GM23338 (cell line): ENCODE results near the gene STX16. TPM values are rescaled to one million over a fixed set of nuclear protein-coding genes. Genes with fewer than 3 reads are reported as not detected.

ENCODE experiments used
- ATAC-seq: fragments of 200-7000 bp; cut with Tn5 transposase; 3 replicates; pipeline ENCODE4 v1.9.1; 2020
- DNase-seq: peaks from one replicate; pipeline ENCODE4 v3.0.0-alpha.2; 2015; ENCODE audit warnings: low spot score
- H2AFZ ChIP-seq: fragments of 200-600 bp; sonication (generic); 2 replicates; pipeline ENCODE4 v1.8.0; 2016; ENCODE audit warnings: antibody characterized with exemption, mild to moderate bottlenecking, moderate library complexity
- H3F3A ChIP-seq: fragments of 200-600 bp; sonication (generic); replicated peaks from 2 replicates; pipeline ENCODE4 v1.8.0; 2017; ENCODE audit warnings: antibody characterized with exemption, mixed run types, low read depth
- H3K27ac ChIP-seq: fragments of 200-600 bp; sonication (generic); 2 replicates; pipeline ENCODE4 v1.6.1; 2016; ENCODE audit warnings: low read depth
- H3K27me3 ChIP-seq: fragments of 200-600 bp; sonication (generic); 2 replicates; pipeline ENCODE4 v1.8.0; 2016; ENCODE audit warnings: mild to moderate bottlenecking, mixed run types, moderate library complexity; ENCODE audit not compliant: insufficient read depth
- H3K36me3 ChIP-seq: fragments of 200-600 bp; sonication (generic); 2 replicates; pipeline ENCODE4 v1.8.0; 2016; ENCODE audit warnings: mild to moderate bottlenecking; ENCODE audit not compliant: insufficient read depth
- H3K4me1 ChIP-seq: fragments of 200-600 bp; sonication (generic); 2 replicates; pipeline ENCODE4 v1.8.0; 2016; ENCODE audit warnings: mild to moderate bottlenecking, moderate library complexity; ENCODE audit not compliant: insufficient read depth
- H3K4me2 ChIP-seq: fragments of 200-600 bp; sonication (generic); 2 replicates; pipeline ENCODE4 v1.7.1; 2017; ENCODE audit warnings: mixed run types
- H3K4me3 ChIP-seq: fragments of 200-600 bp; sonication (generic); 2 replicates; pipeline ENCODE4 v1.6.1; 2016; ENCODE audit warnings: mixed run types
- H3K79me2 ChIP-seq: fragments of 200-600 bp; sonication (generic); replicated peaks from 2 replicates; pipeline ENCODE4 v1.8.0; 2017; ENCODE audit warnings: mild to moderate bottlenecking; ENCODE audit not compliant: insufficient read depth
- H3K9me2 ChIP-seq: fragments of 200-600 bp; sonication (generic); 2 replicates; pipeline ENCODE4 v1.8.0; 2017; ENCODE audit not compliant: insufficient read depth
- H4K20me1 ChIP-seq: fragments of 200-600 bp; sonication (generic); replicated peaks from 2 replicates; pipeline ENCODE4 v1.8.0; 2017; ENCODE audit warnings: mild to moderate bottlenecking; ENCODE audit not compliant: insufficient read depth
- H3K27ac Mint-ChIP-seq: 2 replicates; pipeline ENCODE4 v1.8.0; 2020; ENCODE audit warnings: inconsistent platforms, mild to moderate bottlenecking, moderate library complexity, mixed read lengths
- H3K27me3 Mint-ChIP-seq: 3 replicates; pipeline ENCODE4 v1.8.0; 2022; ENCODE audit warnings: low read depth, mild to moderate bottlenecking, moderate library complexity, mixed read lengths, inconsistent platforms; ENCODE audit not compliant: insufficient read depth, poor library complexity
- H3K36me3 Mint-ChIP-seq: 3 replicates; pipeline ENCODE4 v1.8.0; 2021; ENCODE audit warnings: low read depth, mild to moderate bottlenecking, inconsistent platforms, moderate library complexity, mixed read lengths
- H3K4me1 Mint-ChIP-seq: 3 replicates; pipeline ENCODE4 v1.8.0; 2020; ENCODE audit warnings: mild to moderate bottlenecking, inconsistent platforms, mixed read lengths
- H3K4me3 Mint-ChIP-seq: 3 replicates; pipeline ENCODE4 v1.8.0; 2021; ENCODE audit warnings: moderate library complexity, mild to moderate bottlenecking, inconsistent platforms, mixed read lengths
- H3K9me3 Mint-ChIP-seq: 3 replicates; pipeline ENCODE4 v1.8.0; 2020; ENCODE audit warnings: moderate library complexity, mild to moderate bottlenecking, inconsistent platforms, mixed read lengths
- CREB1 ChIP-seq: fragments of 250-450 bp; sonication (Bioruptor Pico); IDR thresholded peaks from 2 replicates; pipeline ENCODE4 v1.5.0; 2020; ENCODE audit warnings: low read depth, mild to moderate bottlenecking, moderate library complexity
- EZH2 ChIP-seq: fragments of 200-600 bp; sonication (generic); IDR thresholded peaks from one replicate; pipeline ENCODE4 v1.8.0; 2017; ENCODE audit warnings: antibody characterized with exemption, mild to moderate bottlenecking, low read depth; ENCODE audit not compliant: unreplicated experiment
- EZH2phosphoT487 ChIP-seq: fragments of 200-600 bp; sonication (generic); IDR thresholded peaks from one replicate; pipeline ENCODE4 v1.8.1; 2018; ENCODE audit warnings: antibody characterized with exemption; ENCODE audit not compliant: unreplicated experiment
- JUNB ChIP-seq: IDR thresholded peaks from one replicate; pipeline ENCODE4 v1.6.1; 2016; ENCODE audit warnings: antibody characterized with exemption; ENCODE audit not compliant: unreplicated experiment
- NANOG ChIP-seq: IDR thresholded peaks from 2 replicates; pipeline ENCODE4 v1.6.1; 2016; ENCODE audit warnings: antibody characterized with exemption, borderline replicate concordance
- POLR2AphosphoS5 ChIP-seq: IDR thresholded peaks from 2 replicates; pipeline ENCODE4 v1.6.1; 2016; ENCODE audit warnings: antibody characterized with exemption, low read depth
- STAT1 ChIP-seq: IDR thresholded peaks from one replicate; pipeline ENCODE4 v1.6.1; 2016; ENCODE audit warnings: antibody characterized with exemption; ENCODE audit not compliant: unreplicated experiment
- ZNF114 ChIP-seq: fragments of 250-450 bp; sonication (Bioruptor Pico); IDR thresholded peaks from 2 replicates; pipeline ENCODE4 v1.5.0; 2020; ENCODE audit warnings: mild to moderate bottlenecking, moderate library complexity
- ZNF331 ChIP-seq: fragments of 250-450 bp; sonication (Bioruptor Pico); IDR thresholded peaks from 2 replicates; pipeline ENCODE4 v1.5.0; 2020; ENCODE audit warnings: low read depth, mild to moderate bottlenecking, moderate library complexity
- polyA plus RNA-seq: library from polyadenylated mRNA; unstranded; fragments of >200 nt; fragmentation: Nextera tagmentation; extraction: Ambion mirVana; gene quantifications from 2 replicates; pipeline ENCODE4 v1.2.1, GENCODE V29; 2016
- total RNA-seq: library from RNA; depleted of rRNA; stranded (reverse); fragments of >200 nt; shearing (Covaris generic); gene quantifications from 2 replicates; pipeline ENCODE4 v1.2.3, GENCODE V29; 2014
- TF ChIP-seq, protein P1 (sequence below): IDR thresholded peaks from one replicate; pipeline ENCODE4 v1.6.1; 2018; ENCODE audit warnings: antibody characterized with exemption; ENCODE audit not compliant: unreplicated experiment
- TF ChIP-seq, protein P2 (sequence below): IDR thresholded peaks from 2 replicates; pipeline ENCODE4 v1.6.1; 2016; ENCODE audit warnings: antibody characterized with exemption
- TF ChIP-seq, protein P3 (sequence below), 2 experiments: fragments of 200-600 bp in 1 of 2; sonication (generic) in 1 of 2; conservative IDR thresholded peaks; 2 replicates each; pipeline versions ENCODE4 v1.5.1 to v1.6.1; 2016 to 2017; ENCODE audit warnings: antibody characterized with exemption in 2 of 2, low read depth in 2 of 2, mild to moderate bottlenecking in 2 of 2, moderate library complexity in 1 of 2
- TF ChIP-seq, protein P4 (sequence below): fragments of 250-450 bp; sonication (Bioruptor Pico); IDR thresholded peaks from 2 replicates; pipeline ENCODE4 v1.5.0; 2020; ENCODE audit warnings: mild to moderate bottlenecking, moderate library complexity

STX16 gene
- total and polyA plus RNA-seq, 2 experiments from 2014 or later: 31.2 to 70.5 TPM

DNA sequence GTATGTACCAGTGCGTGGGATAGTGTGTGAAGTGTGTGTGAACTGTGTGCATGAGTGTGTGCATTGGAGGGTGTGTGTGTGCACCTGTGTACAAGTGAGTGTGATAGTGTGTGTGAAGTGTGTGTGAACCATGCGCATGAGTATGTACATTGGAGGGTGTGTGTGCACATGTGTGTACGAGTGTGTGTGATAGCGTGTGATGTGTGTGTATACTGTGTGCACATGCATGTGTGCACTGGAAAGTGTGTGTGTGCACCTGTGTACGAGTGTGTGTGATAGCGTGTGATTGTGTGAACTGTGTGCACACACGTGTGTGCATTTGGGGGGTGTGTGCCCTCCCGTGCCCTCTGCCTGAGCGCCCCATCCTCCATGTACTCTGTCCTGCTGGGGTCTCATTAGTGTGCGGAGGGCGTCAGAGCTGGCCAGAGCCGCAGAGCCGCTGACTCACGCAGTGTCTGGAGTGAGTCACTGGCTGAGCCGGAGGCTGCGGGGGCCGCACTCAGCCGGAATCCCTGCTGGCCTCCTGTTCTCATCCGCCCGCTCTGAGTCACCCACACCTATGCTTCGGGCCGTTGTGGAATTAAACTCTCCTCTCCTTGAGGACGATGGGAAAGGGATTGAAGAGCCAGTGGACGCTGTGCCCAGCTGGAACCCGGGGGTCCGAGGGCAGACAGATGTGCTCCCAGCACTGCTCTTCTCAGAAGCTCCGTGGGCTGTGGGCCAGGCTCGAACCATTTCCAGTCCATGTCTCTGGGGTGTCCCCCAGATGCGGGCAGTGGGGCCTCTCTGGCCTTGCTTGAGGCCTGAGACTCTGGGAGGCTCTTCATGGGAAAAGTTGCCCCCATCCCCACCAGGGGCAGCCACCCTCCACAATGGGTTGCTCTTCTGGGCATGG is 27.3 kb upstream of the STX16 start:
- Histone ChIP-seq H3F3A (0 out of 2 replicates have a peak, but pooled peaks cover 4% of the 10 kb centered on the region), H3K4me2 (no peak overlapping the region), H3K79me2 (no peaks in the 10 kb centered on the region), H3K36me3 (no peaks in the 10 kb centered on the region), H4K20me1 (no peaks in the 10 kb centered on the region), H3K27ac (no peak overlapping the region), H3K9me2 (peaks cover 10% of the 10 kb centered on the region), H3K4me3 (no peak overlapping the region), H3K4me1 (peaks cover 9% of the 10 kb centered on the region), H3K27me3 (no peaks in the 10 kb centered on the region), H2AFZ (no peak overlapping the region)
- H3K27me3 Mint-ChIP-seq: peaks cover 20% of the 10 kb centered on the region
- peaks cover 14% of the 10 kb centered on the region for H3K9me3 Mint-ChIP-seq
- H3K27ac Mint-ChIP-seq: no peak overlapping the region
- TF ChIP-seq CREB1 (CRISPR knock-in tag) (no peak), POLR2AphosphoS5 (no peak), STAT1 (no peak), ZNF114 (no peak), NANOG (no peak), EZH2phosphoT487 (no peak), EZH2 (no peak), ZNF331 (CRISPR knock-in tag) (no peak), JUNB (no peak)
- TF ChIP-seq, protein P1, sequence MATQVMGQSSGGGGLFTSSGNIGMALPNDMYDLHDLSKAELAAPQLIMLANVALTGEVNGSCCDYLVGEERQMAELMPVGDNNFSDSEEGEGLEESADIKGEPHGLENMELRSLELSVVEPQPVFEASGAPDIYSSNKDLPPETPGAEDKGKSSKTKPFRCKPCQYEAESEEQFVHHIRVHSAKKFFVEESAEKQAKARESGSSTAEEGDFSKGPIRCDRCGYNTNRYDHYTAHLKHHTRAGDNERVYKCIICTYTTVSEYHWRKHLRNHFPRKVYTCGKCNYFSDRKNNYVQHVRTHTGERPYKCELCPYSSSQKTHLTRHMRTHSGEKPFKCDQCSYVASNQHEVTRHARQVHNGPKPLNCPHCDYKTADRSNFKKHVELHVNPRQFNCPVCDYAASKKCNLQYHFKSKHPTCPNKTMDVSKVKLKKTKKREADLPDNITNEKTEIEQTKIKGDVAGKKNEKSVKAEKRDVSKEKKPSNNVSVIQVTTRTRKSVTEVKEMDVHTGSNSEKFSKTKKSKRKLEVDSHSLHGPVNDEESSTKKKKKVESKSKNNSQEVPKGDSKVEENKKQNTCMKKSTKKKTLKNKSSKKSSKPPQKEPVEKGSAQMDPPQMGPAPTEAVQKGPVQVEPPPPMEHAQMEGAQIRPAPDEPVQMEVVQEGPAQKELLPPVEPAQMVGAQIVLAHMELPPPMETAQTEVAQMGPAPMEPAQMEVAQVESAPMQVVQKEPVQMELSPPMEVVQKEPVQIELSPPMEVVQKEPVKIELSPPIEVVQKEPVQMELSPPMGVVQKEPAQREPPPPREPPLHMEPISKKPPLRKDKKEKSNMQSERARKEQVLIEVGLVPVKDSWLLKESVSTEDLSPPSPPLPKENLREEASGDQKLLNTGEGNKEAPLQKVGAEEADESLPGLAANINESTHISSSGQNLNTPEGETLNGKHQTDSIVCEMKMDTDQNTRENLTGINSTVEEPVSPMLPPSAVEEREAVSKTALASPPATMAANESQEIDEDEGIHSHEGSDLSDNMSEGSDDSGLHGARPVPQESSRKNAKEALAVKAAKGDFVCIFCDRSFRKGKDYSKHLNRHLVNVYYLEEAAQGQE: no peak
- TF ChIP-seq, protein P2, sequence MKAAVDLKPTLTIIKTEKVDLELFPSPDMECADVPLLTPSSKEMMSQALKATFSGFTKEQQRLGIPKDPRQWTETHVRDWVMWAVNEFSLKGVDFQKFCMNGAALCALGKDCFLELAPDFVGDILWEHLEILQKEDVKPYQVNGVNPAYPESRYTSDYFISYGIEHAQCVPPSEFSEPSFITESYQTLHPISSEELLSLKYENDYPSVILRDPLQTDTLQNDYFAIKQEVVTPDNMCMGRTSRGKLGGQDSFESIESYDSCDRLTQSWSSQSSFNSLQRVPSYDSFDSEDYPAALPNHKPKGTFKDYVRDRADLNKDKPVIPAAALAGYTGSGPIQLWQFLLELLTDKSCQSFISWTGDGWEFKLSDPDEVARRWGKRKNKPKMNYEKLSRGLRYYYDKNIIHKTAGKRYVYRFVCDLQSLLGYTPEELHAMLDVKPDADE: no peak
- TF ChIP-seq, protein P3, sequence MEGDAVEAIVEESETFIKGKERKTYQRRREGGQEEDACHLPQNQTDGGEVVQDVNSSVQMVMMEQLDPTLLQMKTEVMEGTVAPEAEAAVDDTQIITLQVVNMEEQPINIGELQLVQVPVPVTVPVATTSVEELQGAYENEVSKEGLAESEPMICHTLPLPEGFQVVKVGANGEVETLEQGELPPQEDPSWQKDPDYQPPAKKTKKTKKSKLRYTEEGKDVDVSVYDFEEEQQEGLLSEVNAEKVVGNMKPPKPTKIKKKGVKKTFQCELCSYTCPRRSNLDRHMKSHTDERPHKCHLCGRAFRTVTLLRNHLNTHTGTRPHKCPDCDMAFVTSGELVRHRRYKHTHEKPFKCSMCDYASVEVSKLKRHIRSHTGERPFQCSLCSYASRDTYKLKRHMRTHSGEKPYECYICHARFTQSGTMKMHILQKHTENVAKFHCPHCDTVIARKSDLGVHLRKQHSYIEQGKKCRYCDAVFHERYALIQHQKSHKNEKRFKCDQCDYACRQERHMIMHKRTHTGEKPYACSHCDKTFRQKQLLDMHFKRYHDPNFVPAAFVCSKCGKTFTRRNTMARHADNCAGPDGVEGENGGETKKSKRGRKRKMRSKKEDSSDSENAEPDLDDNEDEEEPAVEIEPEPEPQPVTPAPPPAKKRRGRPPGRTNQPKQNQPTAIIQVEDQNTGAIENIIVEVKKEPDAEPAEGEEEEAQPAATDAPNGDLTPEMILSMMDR (conservative IDR thresholded peaks at IDR 0.05; ENCODE audit: low read depth in 2 of 2): no peak
- TF ChIP-seq, protein P4, sequence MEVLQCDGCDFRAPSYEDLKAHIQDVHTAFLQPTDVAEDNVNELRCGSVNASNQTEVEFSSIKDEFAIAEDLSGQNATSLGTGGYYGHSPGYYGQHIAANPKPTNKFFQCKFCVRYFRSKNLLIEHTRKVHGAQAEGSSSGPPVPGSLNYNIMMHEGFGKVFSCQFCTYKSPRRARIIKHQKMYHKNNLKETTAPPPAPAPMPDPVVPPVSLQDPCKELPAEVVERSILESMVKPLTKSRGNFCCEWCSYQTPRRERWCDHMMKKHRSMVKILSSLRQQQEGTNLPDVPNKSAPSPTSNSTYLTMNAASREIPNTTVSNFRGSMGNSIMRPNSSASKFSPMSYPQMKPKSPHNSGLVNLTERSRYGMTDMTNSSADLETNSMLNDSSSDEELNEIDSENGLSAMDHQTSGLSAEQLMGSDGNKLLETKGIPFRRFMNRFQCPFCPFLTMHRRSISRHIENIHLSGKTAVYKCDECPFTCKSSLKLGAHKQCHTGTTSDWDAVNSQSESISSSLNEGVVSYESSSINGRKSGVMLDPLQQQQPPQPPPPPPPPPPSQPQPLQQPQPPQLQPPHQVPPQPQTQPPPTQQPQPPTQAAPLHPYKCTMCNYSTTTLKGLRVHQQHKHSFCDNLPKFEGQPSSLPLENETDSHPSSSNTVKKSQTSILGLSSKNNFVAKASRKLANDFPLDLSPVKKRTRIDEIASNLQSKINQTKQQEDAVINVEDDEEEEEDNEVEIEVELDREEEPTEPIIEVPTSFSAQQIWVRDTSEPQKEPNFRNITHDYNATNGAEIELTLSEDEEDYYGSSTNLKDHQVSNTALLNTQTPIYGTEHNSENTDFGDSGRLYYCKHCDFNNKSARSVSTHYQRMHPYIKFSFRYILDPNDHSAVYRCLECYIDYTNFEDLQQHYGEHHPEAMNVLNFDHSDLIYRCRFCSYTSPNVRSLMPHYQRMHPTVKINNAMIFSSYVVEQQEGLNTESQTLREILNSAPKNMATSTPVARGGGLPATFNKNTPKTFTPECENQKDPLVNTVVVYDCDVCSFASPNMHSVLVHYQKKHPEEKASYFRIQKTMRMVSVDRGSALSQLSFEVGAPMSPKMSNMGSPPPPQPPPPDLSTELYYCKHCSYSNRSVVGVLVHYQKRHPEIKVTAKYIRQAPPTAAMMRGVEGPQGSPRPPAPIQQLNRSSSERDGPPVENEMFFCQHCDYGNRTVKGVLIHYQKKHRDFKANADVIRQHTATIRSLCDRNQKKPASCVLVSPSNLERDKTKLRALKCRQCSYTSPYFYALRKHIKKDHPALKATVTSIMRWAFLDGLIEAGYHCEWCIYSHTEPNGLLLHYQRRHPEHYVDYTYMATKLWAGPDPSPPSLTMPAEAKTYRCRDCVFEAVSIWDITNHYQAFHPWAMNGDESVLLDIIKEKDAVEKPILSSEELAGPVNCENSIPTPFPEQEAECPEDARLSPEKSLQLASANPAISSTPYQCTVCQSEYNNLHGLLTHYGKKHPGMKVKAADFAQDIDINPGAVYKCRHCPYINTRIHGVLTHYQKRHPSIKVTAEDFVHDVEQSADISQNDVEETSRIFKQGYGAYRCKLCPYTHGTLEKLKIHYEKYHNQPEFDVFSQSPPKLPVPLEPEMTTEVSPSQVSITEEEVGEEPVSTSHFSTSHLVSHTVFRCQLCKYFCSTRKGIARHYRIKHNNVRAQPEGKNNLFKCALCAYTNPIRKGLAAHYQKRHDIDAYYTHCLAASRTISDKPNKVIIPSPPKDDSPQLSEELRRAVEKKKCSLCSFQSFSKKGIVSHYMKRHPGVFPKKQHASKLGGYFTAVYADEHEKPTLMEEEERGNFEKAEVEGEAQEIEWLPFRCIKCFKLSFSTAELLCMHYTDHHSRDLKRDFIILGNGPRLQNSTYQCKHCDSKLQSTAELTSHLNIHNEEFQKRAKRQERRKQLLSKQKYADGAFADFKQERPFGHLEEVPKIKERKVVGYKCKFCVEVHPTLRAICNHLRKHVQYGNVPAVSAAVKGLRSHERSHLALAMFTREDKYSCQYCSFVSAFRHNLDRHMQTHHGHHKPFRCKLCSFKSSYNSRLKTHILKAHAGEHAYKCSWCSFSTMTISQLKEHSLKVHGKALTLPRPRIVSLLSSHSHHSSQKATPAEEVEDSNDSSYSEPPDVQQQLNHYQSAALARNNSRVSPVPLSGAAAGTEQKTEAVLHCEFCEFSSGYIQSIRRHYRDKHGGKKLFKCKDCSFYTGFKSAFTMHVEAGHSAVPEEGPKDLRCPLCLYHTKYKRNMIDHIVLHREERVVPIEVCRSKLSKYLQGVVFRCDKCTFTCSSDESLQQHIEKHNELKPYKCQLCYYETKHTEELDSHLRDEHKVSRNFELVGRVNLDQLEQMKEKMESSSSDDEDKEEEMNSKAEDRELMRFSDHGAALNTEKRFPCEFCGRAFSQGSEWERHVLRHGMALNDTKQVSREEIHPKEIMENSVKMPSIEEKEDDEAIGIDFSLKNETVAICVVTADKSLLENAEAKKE (CRISPR knock-in tag): no peak
- no peak overlapping the region for H3K4me3 Mint-ChIP-seq
- peaks cover 19% of the 10 kb centered on the region; the same call in 2 of the 3 replicates for H3K36me3 Mint-ChIP-seq
- DNase-seq (no peak), ATAC-seq (no peak)
- H3K4me1 Mint-ChIP-seq: peaks cover 13% of the 10 kb centered on the region
